22Rv1 (cell line): Measurements from ENCODE around the gene GRIA2.

Experiments
- CTCF ChIP-seq: fragments of 450-650 bp; IDR thresholded peaks from 2 replicates; pipeline ENCODE4 v1.5.1; 2017; ENCODE audit warnings: mild to moderate bottlenecking
- ZFX ChIP-seq: fragments of 450-650 bp; IDR thresholded peaks from 2 replicates; pipeline ENCODE4 v1.6.1; 2017; ENCODE audit warnings: antibody characterized with exemption, borderline replicate concordance

GRCh38 chr4:157242871-157243270, 22.3 kb downstream of the GRIA2 start:
- TF ChIP-seq CTCF (no peak), ZFX (no peak)
